Hepatocyte (in vitro differentiated cells): ENCODE measurements around the gene FAM20C. TPM values are rescaled to one million over a fixed set of nuclear protein-coding genes. Genes with fewer than 3 reads are reported as not detected.

Experiments
- DNase-seq: peaks from one replicate; pipeline ENCODE4 v3.0.0-alpha.2; 2016; ENCODE audit warnings: low spot score
- H2AFZ ChIP-seq: fragments of 200-600 bp; sonication (generic); 2 replicates; pipeline ENCODE4 v1.6.0; 2016; ENCODE audit warnings: antibody characterized with exemption, mild to moderate bottlenecking
- H3K27ac ChIP-seq: fragments of 200-600 bp; sonication (generic); 2 replicates; pipeline ENCODE4 v1.5.1; 2016; ENCODE audit warnings: mild to moderate bottlenecking
- H3K27me3 ChIP-seq: fragments of 200-600 bp; sonication (generic); 2 replicates; pipeline ENCODE4 v1.6.1; 2016
- H3K36me3 ChIP-seq: fragments of 200-600 bp; sonication (generic); replicated peaks from 2 replicates; pipeline ENCODE4 v1.5.1; 2016; ENCODE audit warnings: low read depth; ENCODE audit not compliant: insufficient read depth
- H3K4me1 ChIP-seq: fragments of 200-600 bp; sonication (generic); 2 replicates; pipeline ENCODE4 v1.5.1; 2016; ENCODE audit warnings: mild to moderate bottlenecking, moderate library complexity; ENCODE audit not compliant: insufficient read depth
- H3K4me2 ChIP-seq: fragments of 200-600 bp; sonication (generic); 2 replicates; pipeline ENCODE4 v1.6.0; 2016
- H3K4me3 ChIP-seq: fragments of 200-600 bp; sonication (generic); 2 replicates; pipeline ENCODE4 v1.5.1; 2016; ENCODE audit warnings: mild to moderate bottlenecking
- H3K79me2 ChIP-seq: fragments of 200-600 bp; sonication (generic); 2 replicates; pipeline ENCODE4 v1.6.0; 2017; ENCODE audit warnings: mild to moderate bottlenecking
- H3K9me2 ChIP-seq: fragments of 200-600 bp; sonication (generic); replicated peaks from 2 replicates; pipeline ENCODE4 v1.6.0; 2017; ENCODE audit warnings: mild to moderate bottlenecking; ENCODE audit not compliant: insufficient read depth
- H3K9me3 ChIP-seq: fragments of 200-600 bp; sonication (generic); 2 replicates; pipeline ENCODE4 v1.5.1; 2016; ENCODE audit warnings: low read depth, mild to moderate bottlenecking
- H4K20me1 ChIP-seq: fragments of 200-600 bp; sonication (generic); 2 replicates; pipeline ENCODE4 v1.6.0; 2016; ENCODE audit warnings: mild to moderate bottlenecking; ENCODE audit not compliant: insufficient read depth, poor library complexity, severe bottlenecking
- CTCF ChIP-seq: fragments of 200-600 bp; sonication (generic); IDR thresholded peaks from 2 replicates; pipeline ENCODE4 v1.5.1; 2016; ENCODE audit warnings: antibody characterized with exemption, mild to moderate bottlenecking; ENCODE audit not compliant: poor library complexity
- EZH2 ChIP-seq: fragments of 200-600 bp; sonication (generic); IDR thresholded peaks from 2 replicates; pipeline ENCODE4 v1.6.1; 2016; ENCODE audit warnings: antibody characterized with exemption, mild to moderate bottlenecking, borderline replicate concordance
- EZH2phosphoT487 ChIP-seq: fragments of 200-600 bp; sonication (generic); IDR thresholded peaks from one replicate; pipeline ENCODE4 v1.6.1; 2018; ENCODE audit warnings: antibody characterized with exemption, mild to moderate bottlenecking, low read depth, moderate library complexity; ENCODE audit not compliant: unreplicated experiment, severe bottlenecking
- WGBS: methylation state at CpG from one replicate; pipeline ENCODE4 v1.1.6; 2016; ENCODE audit warnings: low lambda C conversion rate; ENCODE audit errors: missing lambda C conversion rate; 5-methylcytosine and 5-hydroxymethylcytosine counted together
- polyA plus RNA-seq: library from polyadenylated mRNA; unstranded; fragments of >200 nt; fragmentation: Nextera tagmentation; extraction: Ambion mirVana; gene quantifications from 2 replicates; pipeline ENCODE4 v1.2.1, GENCODE V29; 2016
- total RNA-seq: library from RNA; depleted of rRNA; stranded (reverse); fragments of >200 nt; gene quantifications from 2 replicates; pipeline ENCODE4 v1.2.3, GENCODE V29; 2014

FAM20C gene
- total and polyA plus RNA-seq, 2 experiments from 2014 or later, result 24.4 to 42.5 TPM

DNA sequence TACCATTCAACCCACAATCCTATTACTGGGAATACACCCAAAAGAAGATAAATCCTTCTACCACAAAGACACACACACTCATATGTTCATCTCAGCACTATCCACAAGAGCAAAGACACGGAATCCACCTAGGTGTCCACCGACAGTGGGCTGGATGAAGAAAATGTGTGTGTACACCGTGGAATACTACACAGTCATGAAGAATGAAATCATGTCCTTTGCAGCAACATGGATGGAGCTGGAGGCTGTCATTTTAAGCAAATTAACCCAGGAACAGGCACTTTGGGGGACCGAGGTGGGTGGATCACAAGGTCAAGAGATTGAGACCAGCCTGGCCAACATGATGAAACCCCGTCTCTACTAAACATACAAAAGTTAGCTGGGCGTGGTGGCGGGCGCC, 89.3 kb downstream of the FAM20C start:
- no peaks in the 10 kb centered on the region for H3K9me2 ChIP-seq
- DNase-seq, result no peak
- peaks cover 13% of the 10 kb centered on the region for H3K4me1 ChIP-seq
- H3K4me3 ChIP-seq, result no peak overlapping the region
- H3K36me3 ChIP-seq, result no peaks in the 10 kb centered on the region
- H2AFZ ChIP-seq, result no peak overlapping the region
- WGBS, result 92% methylated on average over 8 of the region's 8 CpGs
- H3K79me2 ChIP-seq, result no peaks in the 10 kb centered on the region
- TF ChIP-seq EZH2phosphoT487, result no peak
- no peak for TF ChIP-seq CTCF
- no peak for TF ChIP-seq EZH2
- H3K27ac ChIP-seq, result no peak overlapping the region
- no peak overlapping the region for H3K4me2 ChIP-seq
- no peaks in the 10 kb centered on the region for H3K27me3 ChIP-seq
- H3K9me3 ChIP-seq, result no peaks in the 10 kb centered on the region
- no peaks in the 10 kb centered on the region for H4K20me1 ChIP-seq

DNA sequence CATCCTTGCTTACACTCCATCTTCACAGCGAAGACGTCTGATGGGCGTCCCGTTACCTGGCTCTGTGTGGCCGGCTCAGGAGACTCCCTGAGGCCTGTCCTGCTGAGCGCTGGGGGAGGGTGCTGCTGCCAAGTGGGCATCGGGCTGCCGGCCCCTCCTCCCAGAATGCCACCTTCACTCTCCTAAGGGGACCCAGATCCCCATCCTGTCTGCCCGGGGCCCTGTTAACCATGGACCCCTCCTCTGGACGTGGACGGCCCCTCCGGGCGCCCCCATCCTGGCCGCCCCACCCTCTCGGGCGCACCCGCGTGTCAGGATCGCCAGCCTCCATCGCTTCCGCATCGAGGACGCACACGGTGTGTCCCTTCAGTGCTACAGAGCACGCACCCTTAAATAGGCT, 90.2 kb downstream of the FAM20C start:
- no peak for DNase-seq
- Histone ChIP-seq H3K27me3 (no peaks in the 10 kb centered on the region), H3K9me2 (no peaks in the 10 kb centered on the region), H3K79me2 (no peaks in the 10 kb centered on the region), H3K27ac (no peak overlapping the region), H3K36me3 (no peaks in the 10 kb centered on the region), H3K4me3 (no peak overlapping the region), H2AFZ (no peak overlapping the region), H4K20me1 (no peaks in the 10 kb centered on the region), H3K4me1 (peaks cover 13% of the 10 kb centered on the region), H3K9me3 (no peaks in the 10 kb centered on the region), H3K4me2 (no peak overlapping the region)
- no peak for TF ChIP-seq CTCF
- TF ChIP-seq EZH2, result no peak
- no peak for TF ChIP-seq EZH2phosphoT487
- 97% methylated on average over 21 of the region's 25 CpGs for WGBS

DNA sequence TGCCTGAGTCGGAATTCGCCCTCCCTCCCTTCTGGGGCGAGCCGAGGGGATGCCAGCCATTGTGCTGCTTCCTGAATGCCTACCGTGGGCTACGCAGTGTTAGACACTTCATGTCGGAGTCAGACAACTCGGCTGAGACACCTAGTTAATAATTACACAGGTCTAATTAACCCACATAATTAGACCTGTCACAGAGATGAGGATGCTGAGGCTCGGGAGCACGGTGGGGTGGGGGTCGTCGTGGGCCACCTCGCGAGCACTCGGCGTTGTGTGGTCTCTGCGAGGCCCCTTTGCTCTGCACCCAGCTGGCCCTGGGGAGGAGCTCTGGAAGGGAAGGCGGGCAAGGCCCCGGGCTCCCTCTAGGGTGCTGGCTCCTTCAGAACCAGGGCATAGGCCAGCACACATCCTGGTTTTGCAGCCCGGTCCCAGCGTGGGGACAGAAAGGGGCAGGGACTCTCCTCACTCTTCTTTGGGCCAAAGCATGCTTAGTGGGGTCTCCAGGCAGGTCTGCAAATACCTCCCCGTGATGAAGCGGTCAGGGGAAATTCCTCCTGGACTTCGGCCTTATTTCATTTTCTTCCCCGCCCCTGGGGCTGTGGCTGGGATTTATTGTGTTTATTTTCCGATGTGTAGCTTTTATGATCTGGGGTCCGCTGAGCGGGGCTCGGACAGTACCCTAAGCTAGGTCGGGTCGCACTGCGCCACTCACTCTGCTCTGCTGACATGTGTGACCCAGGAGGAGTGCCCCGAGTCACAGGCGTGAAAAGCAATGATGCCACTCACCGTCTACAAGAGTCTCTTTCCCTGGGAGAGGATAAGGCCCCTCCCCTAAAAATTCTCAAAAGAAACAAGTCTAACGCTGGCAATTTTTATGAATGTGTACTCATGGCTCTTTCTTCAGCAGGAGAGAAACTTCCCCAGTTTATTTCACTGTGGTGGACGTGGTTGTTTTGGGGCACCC, 92.7 kb downstream of the FAM20C start:
- H3K4me3 ChIP-seq, result no peak overlapping the region
- DNase-seq, result peak; percentile 59

More for the DNA sequence above, 92.7 kb downstream of the FAM20C start:
- Histone ChIP-seq H2AFZ (no peak overlapping the region), H3K79me2 (no peaks in the 10 kb centered on the region), H3K4me1 (peaks cover 13% of the 10 kb centered on the region), H3K36me3 (no peaks in the 10 kb centered on the region), H3K27me3 (no peaks in the 10 kb centered on the region), H3K4me2 (peak overlapping the region; percentile 63), H3K9me2 (no peaks in the 10 kb centered on the region), H3K27ac (peak overlapping the region; percentile 92), H3K9me3 (no peaks in the 10 kb centered on the region), H4K20me1 (no peaks in the 10 kb centered on the region)
- no peak for TF ChIP-seq CTCF
- TF ChIP-seq EZH2phosphoT487, result no peak
- no peak for TF ChIP-seq EZH2
- WGBS, result 65% methylated on average over 37 of the region's 37 CpGs
